Pancreas (tissue), 10 donors: ENCODE data around the gene MIER2. TPM values are rescaled to one million over a fixed set of nuclear protein-coding genes. Genes with fewer than 3 reads are reported as not detected.

Source experiments
- ATAC-seq, 4 donors: fragments of 200-7000 bp; cut with Tn5 transposase; one replicate each; pipeline versions ENCODE4 v1.8.0 to v1.9.1; 2020; ENCODE audit warnings: mild to moderate bottlenecking in 4 of 4, moderate library complexity in 4 of 4
- DNase-seq, 6 donors: peaks; one replicate each; pipeline ENCODE4 v3.0.0-alpha.2; 2020
- FAIRE-seq: peaks from 2 replicates; lab custom pipeline; 2012; peaks lifted over from hg19 to GRCh38; lab: Jason Lieb, UNC
- H3K27ac ChIP-seq, 4 donors: fragments of 200-600 bp; sonication (generic); 1 replicate in 3 of 4; 2 replicates in 1 of 4; pipeline versions ENCODE4 v1.5.0 to v1.8.0; 2020
- H3K27me3 ChIP-seq, 4 donors: fragments of 200-600 bp; one replicate each; pipeline ENCODE4 v1.8.0; 2021
- H3K36me3 ChIP-seq, 3 donors: fragments of 200-600 bp; sonication (generic) in 1 of 3; one replicate each; pipeline versions ENCODE4 v1.5.0 to v1.8.0; 2020 to 2021
- H3K4me1 ChIP-seq, 3 donors: fragments of 200-600 bp; one replicate each; pipeline ENCODE4 v1.8.0; 2021
- H3K4me3 ChIP-seq, 4 donors: fragments of 200-600 bp; sonication (generic) in 2 of 4; one replicate each; pipeline versions ENCODE4 v1.5.0 to v1.8.0; 2020 to 2021
- H3K9me3 ChIP-seq, 4 donors: fragments of 200-600 bp; one replicate each; pipeline ENCODE4 v1.8.0; 2021
- CTCF ChIP-seq, 4 donors: fragments of 200-600 bp; sonication (generic) in 3 of 4; IDR thresholded peaks; one replicate each; pipeline versions ENCODE4 v1.5.0 to v1.8.0; 2021; ENCODE audit warnings: antibody characterized with exemption in 4 of 4
- WGBS, 2 donors: extraction: QIAGEN DNeasy Blood & Tissue Kit; methylation state at CpG; one replicate each; pipeline ENCODE4 v1.1.7; 2013; 5-methylcytosine and 5-hydroxymethylcytosine counted together
- intact Hi-C, 3 donors: fragments of 100-400 bp; cut with DNase I; formaldehyde crosslinking; loops; one replicate each; pipeline versions ENCODE4 v1.11.1 to v1.14.2; 2022
- polyA plus RNA-seq, 2 donors: library from polyadenylated mRNA; stranded (reverse); fragments of 200-250 nt; gene quantifications; one replicate each; pipeline ENCODE4 v1.2.3, GENCODE V29; 2013
- total RNA-seq, 6 donors: library from RNA; stranded (reverse); fragmentation: NEBNext Ultra II Directional in 4 of 6; extraction: Animal tissue kit (Norgen Biotek cat#: 25700) in 4 of 6; gene quantifications; one replicate each; pipeline versions ENCODE4 v1.2.1 to v1.2.4, GENCODE V29; 2021 to 2023
- donor health status: healthy with polysubstance abuse.
- donor health status: DM: no; HTN: no; CAD: no; lungs with moderate emphysema.
- donor health status: DM: no; HTN: no; CAD: no.
- donor health status: control.
- donor health status: control.
- donor health status: Bipolar disorder and iron deficiency.
- donor health status: DM: yes; HTN: yes; CAD: no.
- donor health status: DM: no; HTN: no; CAD: no.
- donor health status: DM: no; HTN: no; CAD: no.
- donor health status: DM: yes; HTN: yes; CAD: no.

MIER2 gene
- total and polyA plus RNA-seq, 8 donors = 6.9 to 20.1 (median 9.9) TPM

GRCh38 chr19:390386-391206, 46.0 kb upstream of the MIER2 start:
- TF ChIP-seq CTCF (IDR thresholded peaks at IDR 0.05) = no peak
- no peak for FAIRE-seq
- ATAC-seq = no peak
- H3K4me3 ChIP-seq = no peak overlapping the region
- WGBS, 2 donors = 63 to 77% methylated on average over 29 to 30 of the region's 30 CpGs
- intact Hi-C loops = no loop called here
- H3K36me3 ChIP-seq = no peaks in the 10 kb centered on the region
- no peak overlapping the region for H3K27ac ChIP-seq
- H3K9me3 ChIP-seq = no peaks in the 10 kb centered on the region
- DNase-seq = peak in 2 of 6 donors; percentile 1 to 51
- peaks cover 0 to 3% (median 2%) of the 10 kb centered on the region in 4 donors for H3K27me3 ChIP-seq
- no peaks in the 10 kb centered on the region for H3K4me1 ChIP-seq

- no peaks in the 10 kb centered on the region for H3K36me3 ChIP-seq
- DNase-seq (no peak), FAIRE-seq (no peak), ATAC-seq (no peak)
- H3K27ac ChIP-seq = no peak overlapping the region
- no peak overlapping the region for H3K4me3 ChIP-seq
- H3K9me3 ChIP-seq = no peaks in the 10 kb centered on the region
- TF ChIP-seq CTCF (IDR thresholded peaks at IDR 0.05) = no peak
- WGBS, 2 donors = 61 to 78% methylated on average over 12 of the region's 12 CpGs
- H3K27me3 ChIP-seq = peaks cover 0 to 3% (median 2%) of the 10 kb centered on the region in 4 donors
- H3K4me1 ChIP-seq = no peaks in the 10 kb centered on the region
- intact Hi-C loops = no loop called here
Observed at GRCh38 chr19:389935-390289, 45.3 kb upstream of the MIER2 start.

GRCh38 chr19:389255-389934, 44.8 kb upstream of the MIER2 start:
- Histone ChIP-seq H3K9me3 (no peaks in the 10 kb centered on the region), H3K27ac (no peak overlapping the region), H3K4me3 (no peak overlapping the region), H3K27me3 (peaks cover 0 to 3% (median 2%) of the 10 kb centered on the region in 4 donors), H3K4me1 (no peaks in the 10 kb centered on the region), H3K36me3 (no peaks in the 10 kb centered on the region)
- 45 to 46% methylated on average over 21 of the region's 21 CpGs for WGBS, 2 donors
- ATAC-seq = peak in 1 of 4 donors; percentile 23
- no peak for TF ChIP-seq CTCF (IDR thresholded peaks at IDR 0.05)
- intact Hi-C loops = no loop called here
- peak in 1 of 6 donors; percentile 50 for DNase-seq
- no peak for FAIRE-seq

GRCh38 chr19:388691-389090, 44.1 kb upstream of the MIER2 start:
- H3K27ac ChIP-seq = no peak overlapping the region
- no peak for FAIRE-seq
- H3K27me3 ChIP-seq = peaks cover 0 to 3% (median 2%) of the 10 kb centered on the region in 4 donors
- no peaks in the 10 kb centered on the region for H3K9me3 ChIP-seq
- intact Hi-C loops = no loop called here
- TF ChIP-seq CTCF (IDR thresholded peaks at IDR 0.05) = no peak
- H3K36me3 ChIP-seq = no peaks in the 10 kb centered on the region
- no peak overlapping the region for H3K4me3 ChIP-seq
- WGBS, 2 donors = 68 to 71% methylated on average over 17 of the region's 17 CpGs
- no peak for DNase-seq
- no peak for ATAC-seq
- H3K4me1 ChIP-seq = no peaks in the 10 kb centered on the region
